Upper lobe of left lung (tissue), 6 donors: ENCODE measurements around the gene GOT1. TPM values are rescaled to one million over a fixed set of nuclear protein-coding genes. Genes with fewer than 3 reads are reported as not detected.

ENCODE experiments used
- ATAC-seq, 2 donors: fragments of 200-7000 bp; cut with Tn5 transposase; one replicate each; pipeline ENCODE4 v1.9.1; 2022; ENCODE audit warnings: mild to moderate bottlenecking in 2 of 2, moderate library complexity in 2 of 2; ENCODE audit not compliant: low FRiP score in 2 of 2
- DNase-seq, 2 donors: peaks; one replicate each; pipeline ENCODE4 v3.0.0-alpha.2; 2019 to 2020
- H3K27ac ChIP-seq, 4 donors: fragments of 200-600 bp; sonication (generic); one replicate each; pipeline ENCODE4 v1.5.1; 2016 to 2019
- H3K27me3 ChIP-seq, 4 donors: fragments of 200-600 bp; sonication (generic); one replicate each; pipeline ENCODE4 v1.5.1; 2017 to 2019
- H3K36me3 ChIP-seq, 4 donors: fragments of 200-600 bp; sonication (generic); one replicate each; pipeline ENCODE4 v1.5.1; 2016 to 2019
- H3K4me1 ChIP-seq, 4 donors: fragments of 200-600 bp; sonication (generic); one replicate each; pipeline ENCODE4 v1.5.1; 2018 to 2019
- H3K4me3 ChIP-seq, 4 donors: fragments of 200-600 bp; sonication (generic); one replicate each; pipeline ENCODE4 v1.5.1; 2017 to 2019; ENCODE audit warnings: mild to moderate bottlenecking in 2 of 4, moderate library complexity in 1 of 4
- H3K9me3 ChIP-seq, 4 donors: fragments of 200-600 bp; sonication (generic); one replicate each; pipeline ENCODE4 v1.5.1; 2018 to 2019
- CTCF ChIP-seq, 6 experiments: fragments of 450-650 bp in 4 of 6; fragments of 200-600 bp in 2 of 6; sonication (generic) in 2 of 6; IDR thresholded peaks; one replicate each; pipeline ENCODE4 v1.5.1; 2016 to 2019; ENCODE audit warnings: antibody characterized with exemption in 6 of 6
- EP300 ChIP-seq, 4 donors: sonication (generic); formaldehyde crosslinking; IDR thresholded peaks; one replicate each; pipeline ENCODE4 v1.5.1; 2017; ENCODE audit warnings: antibody characterized with exemption in 4 of 4, control low read depth in 2 of 4
- POLR2A ChIP-seq, 4 donors: fragments of 450-650 bp; IDR thresholded peaks; one replicate each; pipeline ENCODE4 v1.5.1; 2016 to 2017; ENCODE audit warnings: antibody characterized with exemption in 4 of 4, mild to moderate bottlenecking in 2 of 4
- POLR2AphosphoS5 ChIP-seq, 2 donors: sonication (generic); formaldehyde crosslinking; IDR thresholded peaks; one replicate each; pipeline ENCODE4 v1.5.1; 2017; ENCODE audit warnings: antibody characterized with exemption in 2 of 2
- WGBS, 2 donors: methylation state at CpG; one replicate each; pipeline ENCODE4 v1.1.5; 2017 to 2018; 5-methylcytosine and 5-hydroxymethylcytosine counted together
- total RNA-seq, 6 donors: library from RNA; depleted of rRNA in 4 of 6; stranded (reverse); fragments of >200 nt in 4 of 6; gene quantifications; one replicate each; pipeline versions ENCODE4 v1.1.0 to v1.2.1, GENCODE V29; 2016 to 2021
- donor health status: DM: no; HTN: no; CAD: no; lungs with moderate emphysema.
- donor health status: DM: no; HTN: yes; CAD: no; lungs with severe emphysema.

Gene GOT1
- total RNA-seq, 6 donors from 2014 or later, result 13.1 to 46.8 (median 25.7) TPM

GRCh38 chr10:99432047-99432446 is 1.6 kb upstream of the GOT1 start:
- ATAC-seq (no peak), DNase-seq (no peak)
- peaks cover 0 to 10% (median 0%) of the 10 kb centered on the region in 4 donors for H3K36me3 ChIP-seq
- peaks cover 12 to 23% (median 17%) of the 10 kb centered on the region in 4 donors for H3K4me1 ChIP-seq
- no peaks in the 10 kb centered on the region for H3K9me3 ChIP-seq
- H3K27me3 ChIP-seq, result no peaks in the 10 kb centered on the region
- H3K4me3 ChIP-seq, result peak overlapping the region in 2 of 4 donors; percentile 74 to 88
- no peak overlapping the region for H3K27ac ChIP-seq
- WGBS, 2 donors, result 98 to 99% methylated on average over 4 of the region's 4 CpGs
- no peak for TF ChIP-seq CTCF (IDR thresholded peaks at IDR 0.05)
- no peak for TF ChIP-seq EP300 (IDR thresholded peaks at IDR 0.05)
- TF ChIP-seq POLR2AphosphoS5 (IDR thresholded peaks at IDR 0.05), result no peak
- TF ChIP-seq POLR2A (IDR thresholded peaks at IDR 0.05), result no peak

GRCh38 chr10:99431190-99431760 is 851 bp upstream of the GOT1 start:
- TF ChIP-seq POLR2AphosphoS5 (IDR thresholded peaks at IDR 0.05), result no peak
- TF ChIP-seq EP300 (IDR thresholded peaks at IDR 0.05), result no peak
- TF ChIP-seq CTCF (IDR thresholded peaks at IDR 0.05), result no peak
- TF ChIP-seq POLR2A (IDR thresholded peaks at IDR 0.05), result no peak
- H3K4me1 ChIP-seq, result peaks cover 11 to 21% (median 16%) of the 10 kb centered on the region in 4 donors
- peak; percentile 64 to 81 for ATAC-seq

GRCh38 chr10:99430116-99430450 is 341 bp downstream of the GOT1 start:
- WGBS, 2 donors, result 11 to 17% methylated on average over 5 to 14 of the region's 14 CpGs
- no peaks in the 10 kb centered on the region for H3K27me3 ChIP-seq

More at GRCh38 chr10:99431190-99431760, 851 bp upstream of the GOT1 start:
- Histone ChIP-seq H3K9me3 (no peaks in the 10 kb centered on the region), H3K27me3 (no peaks in the 10 kb centered on the region), H3K4me3 (peak overlapping the region; percentile 56 to 88 (median 72)), H3K27ac (peak overlapping the region; percentile 81 to 93 (median 92)), H3K36me3 (peaks cover 0 to 10% (median 0%) of the 10 kb centered on the region in 4 donors)
- 1 to 3% methylated on average over 20 of the region's 20 CpGs for WGBS, 2 donors
- peak in 1 of 2 donors; percentile 86 for DNase-seq

GRCh38 chr10:99429517-99430095 is 818 bp downstream of the GOT1 start:
- Histone ChIP-seq H3K4me3 (peak overlapping the region in 3 of 4 donors; percentile 56 to 88 (median 74)), H3K27ac (peak overlapping the region in 2 of 4 donors; percentile 92 to 93), H3K27me3 (no peaks in the 10 kb centered on the region), H3K36me3 (peaks cover 0 to 22% (median 3%) of the 10 kb centered on the region in 4 donors), H3K9me3 (no peaks in the 10 kb centered on the region), H3K4me1 (peaks cover 9 to 21% (median 15%) of the 10 kb centered on the region in 4 donors)
- no peak for DNase-seq
- ATAC-seq, result no peak
- TF ChIP-seq EP300 (IDR thresholded peaks at IDR 0.05) (no peak), POLR2AphosphoS5 (IDR thresholded peaks at IDR 0.05) (no peak), POLR2A (IDR thresholded peaks at IDR 0.05) (no peak), CTCF (IDR thresholded peaks at IDR 0.05) (no peak)
- 30 to 36% methylated on average over 6 of the region's 6 CpGs for WGBS, 2 donors

More at GRCh38 chr10:99430116-99430450, 341 bp downstream of the GOT1 start:
- no peak for TF ChIP-seq CTCF (IDR thresholded peaks at IDR 0.05)
- TF ChIP-seq EP300 (IDR thresholded peaks at IDR 0.05), result no peak
- no peak for TF ChIP-seq POLR2AphosphoS5 (IDR thresholded peaks at IDR 0.05)
- no peak for TF ChIP-seq POLR2A (IDR thresholded peaks at IDR 0.05)
- DNase-seq (peak in 1 of 2 donors; percentile 77), ATAC-seq (peak; percentile 33 to 41)
- Histone ChIP-seq H3K27ac (peak overlapping the region; percentile 36 to 93 (median 80)), H3K4me3 (peak overlapping the region; percentile 56 to 88 (median 68)), H3K36me3 (peaks cover 0 to 18% (median 1%) of the 10 kb centered on the region in 4 donors), H3K4me1 (peaks cover 9 to 21% (median 15%) of the 10 kb centered on the region in 4 donors), H3K9me3 (no peaks in the 10 kb centered on the region)
